Esophagus squamous epithelium (tissue), 5 donors: Measurements from ENCODE around the gene SPO11. TPM values are rescaled to one million over a fixed set of nuclear protein-coding genes. Genes with fewer than 3 reads are reported as not detected.

Source experiments
- DNase-seq: peaks from one replicate; lab custom pipeline; 2025; lab: John Stamatoyannopoulos, UW
- H3K27ac ChIP-seq, 4 donors: fragments of 200-600 bp; sonication (generic); one replicate each; pipeline ENCODE4 v1.5.1; 2016 to 2019; ENCODE audit warnings: mild to moderate bottlenecking in 1 of 4
- H3K27me3 ChIP-seq, 4 donors: fragments of 200-600 bp; sonication (generic); 1 replicate in 3 of 4; 2 replicates in 1 of 4; pipeline versions ENCODE4 v1.5.1 to v1.6.0; 2017 to 2021; ENCODE audit warnings: antibody characterized with exemption in 1 of 4
- H3K36me3 ChIP-seq, 3 donors: fragments of 200-600 bp; sonication (generic); one replicate each; pipeline ENCODE4 v1.5.1; 2016 to 2019
- H3K4me1 ChIP-seq, 3 donors: fragments of 200-600 bp; sonication (generic); one replicate each; pipeline ENCODE4 v1.5.1; 2017 to 2019
- H3K4me3 ChIP-seq, 4 donors: fragments of 200-600 bp; sonication (generic); 1 replicate in 3 of 4; 2 replicates in 1 of 4; pipeline ENCODE4 v1.5.1; 2016 to 2019; ENCODE audit warnings: mild to moderate bottlenecking in 2 of 4, moderate library complexity in 1 of 4
- H3K9me3 ChIP-seq, 3 donors: fragments of 200-600 bp; sonication (generic); one replicate each; pipeline ENCODE4 v1.5.1; 2016 to 2019
- POLR2A ChIP-seq, 4 donors: fragments of 450-650 bp; IDR thresholded peaks; one replicate each; pipeline ENCODE4 v1.6.1; 2017; ENCODE audit warnings: antibody characterized with exemption in 4 of 4, mild to moderate bottlenecking in 4 of 4, moderate library complexity in 3 of 4
- WGBS, 2 donors: methylation state at CpG; one replicate each; pipeline ENCODE4 v1.1.5; 2018; 5-methylcytosine and 5-hydroxymethylcytosine counted together
- intact Hi-C: fragments of 100-400 bp; cut with DNase I; formaldehyde crosslinking; loops from one replicate; pipeline ENCODE4 v1.15.0; 2022
- total RNA-seq, 4 donors: library from RNA; depleted of rRNA; stranded (reverse); fragments of >200 nt; gene quantifications; one replicate each; pipeline ENCODE4 v1.1.0, GENCODE V29; 2016
- TF ChIP-seq, protein P1 (sequence below), 6 experiments: fragments of 450-650 bp in 4 of 6; fragments of 200-600 bp in 2 of 6; sonication (generic) in 2 of 6; IDR thresholded peaks; one replicate each; pipeline ENCODE4 v1.5.1; 2016 to 2019; ENCODE audit warnings: antibody characterized with exemption in 6 of 6, mild to moderate bottlenecking in 4 of 6, moderate library complexity in 4 of 6
- donor health status: DM: yes; HTN: yes; CAD: no.

SPO11 gene
- total RNA-seq, 4 donors from 2014 or later: not detected

DNA sequence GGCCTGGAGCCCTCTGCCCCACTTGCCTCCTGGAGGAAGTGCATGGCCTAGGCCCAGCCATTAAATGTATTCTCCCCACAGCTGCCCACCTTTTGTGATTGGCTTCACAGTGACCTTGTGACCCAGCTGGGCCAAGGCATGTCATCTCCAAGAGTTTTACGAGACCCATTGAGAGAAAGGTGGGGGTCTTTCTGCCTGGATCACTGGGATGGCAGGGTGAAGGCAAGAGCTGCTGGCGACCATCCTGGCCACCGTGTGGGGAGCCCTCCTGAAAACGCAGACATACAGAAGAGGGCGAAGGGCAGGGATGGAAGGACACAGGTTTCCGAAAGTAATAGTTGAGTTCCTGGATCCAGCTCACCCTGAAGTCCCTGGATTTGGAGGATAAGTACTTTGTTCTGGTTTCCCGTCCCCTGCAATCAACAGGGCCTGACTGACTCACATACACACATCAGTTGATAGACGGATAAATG lies 12.3 kb upstream of the SPO11 start:
- Histone ChIP-seq H3K27ac (peak overlapping the region in 2 of 4 donors; percentile 44 to 49), H3K4me1 (peaks cover 6 to 54% (median 23%) of the 10 kb centered on the region in 3 donors), H3K4me3 (no peak overlapping the region), H3K36me3 (no peaks in the 10 kb centered on the region), H3K27me3 (peaks cover 0 to 13% (median 0%) of the 10 kb centered on the region in 4 donors), H3K9me3 (no peaks in the 10 kb centered on the region)
- 59 to 69% methylated on average over 4 to 8 of the region's 8 CpGs for WGBS, 2 donors
- TF ChIP-seq, protein P1, sequence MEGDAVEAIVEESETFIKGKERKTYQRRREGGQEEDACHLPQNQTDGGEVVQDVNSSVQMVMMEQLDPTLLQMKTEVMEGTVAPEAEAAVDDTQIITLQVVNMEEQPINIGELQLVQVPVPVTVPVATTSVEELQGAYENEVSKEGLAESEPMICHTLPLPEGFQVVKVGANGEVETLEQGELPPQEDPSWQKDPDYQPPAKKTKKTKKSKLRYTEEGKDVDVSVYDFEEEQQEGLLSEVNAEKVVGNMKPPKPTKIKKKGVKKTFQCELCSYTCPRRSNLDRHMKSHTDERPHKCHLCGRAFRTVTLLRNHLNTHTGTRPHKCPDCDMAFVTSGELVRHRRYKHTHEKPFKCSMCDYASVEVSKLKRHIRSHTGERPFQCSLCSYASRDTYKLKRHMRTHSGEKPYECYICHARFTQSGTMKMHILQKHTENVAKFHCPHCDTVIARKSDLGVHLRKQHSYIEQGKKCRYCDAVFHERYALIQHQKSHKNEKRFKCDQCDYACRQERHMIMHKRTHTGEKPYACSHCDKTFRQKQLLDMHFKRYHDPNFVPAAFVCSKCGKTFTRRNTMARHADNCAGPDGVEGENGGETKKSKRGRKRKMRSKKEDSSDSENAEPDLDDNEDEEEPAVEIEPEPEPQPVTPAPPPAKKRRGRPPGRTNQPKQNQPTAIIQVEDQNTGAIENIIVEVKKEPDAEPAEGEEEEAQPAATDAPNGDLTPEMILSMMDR (IDR thresholded peaks at IDR 0.05): no peak
- TF ChIP-seq POLR2A (IDR thresholded peaks at IDR 0.05): no peak
- DNase-seq: no peak
- intact Hi-C loops: no loop called here

DNA sequence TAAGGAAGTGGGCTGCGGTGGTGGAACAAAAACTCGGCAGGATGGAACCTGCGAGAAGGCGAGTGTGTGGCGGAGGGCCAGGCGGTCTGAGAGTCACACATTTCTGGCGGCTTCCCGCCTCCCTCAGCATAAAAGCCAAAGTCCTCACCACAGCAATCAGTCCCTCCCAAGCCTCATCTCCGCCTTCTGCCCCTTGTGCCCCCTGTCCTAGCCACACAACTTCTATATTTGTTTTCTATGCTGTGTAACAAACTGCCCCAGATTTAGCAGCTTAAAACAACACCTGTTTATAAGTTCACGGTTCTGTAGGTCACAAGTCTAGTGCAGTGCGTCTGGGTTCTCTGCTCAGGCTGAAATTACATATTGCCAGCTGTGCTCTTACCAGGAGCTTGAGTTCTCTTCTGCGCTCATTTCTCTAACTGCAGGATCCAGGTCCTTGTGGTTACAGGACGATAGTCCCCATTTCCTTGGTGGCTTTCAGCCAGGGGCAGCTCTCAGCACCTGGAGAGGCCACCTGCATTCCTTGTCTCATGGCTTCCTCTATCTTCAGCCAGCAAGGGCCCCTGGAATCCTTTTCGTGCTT lies 11.7 kb upstream of the SPO11 start:
- Histone ChIP-seq H3K36me3 (no peaks in the 10 kb centered on the region), H3K4me3 (no peak overlapping the region), H3K4me1 (peaks cover 6 to 59% (median 27%) of the 10 kb centered on the region in 3 donors), H3K9me3 (no peaks in the 10 kb centered on the region), H3K27ac (peak overlapping the region in 2 of 4 donors; percentile 6 to 49), H3K27me3 (peaks cover 0 to 17% (median 0%) of the 10 kb centered on the region in 4 donors)
- no peak for DNase-seq
- no peak for TF ChIP-seq POLR2A (IDR thresholded peaks at IDR 0.05)
- TF ChIP-seq, protein P1 (IDR thresholded peaks at IDR 0.05): no peak
- intact Hi-C loops: no loop called here
- 49 to 59% methylated on average over 14 of the region's 14 CpGs for WGBS, 2 donors

DNA sequence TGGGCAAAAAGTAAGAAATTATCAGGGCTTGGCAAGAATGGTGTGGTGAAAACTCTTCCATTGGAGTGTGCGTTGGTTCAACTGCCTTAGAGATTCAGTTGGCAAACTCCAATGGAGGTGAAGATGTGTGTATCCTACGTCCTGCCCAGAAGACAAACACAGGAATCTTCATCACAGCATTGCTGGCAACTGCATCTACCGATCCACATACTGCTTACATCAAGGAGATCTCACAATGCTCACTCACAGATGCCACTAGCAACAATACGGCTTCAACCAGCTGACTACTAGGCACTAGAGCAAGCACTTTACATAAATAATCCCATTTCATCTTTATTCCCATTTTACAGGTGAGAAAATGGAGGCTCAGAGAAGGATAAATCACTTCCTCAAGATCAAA lies 10.0 kb upstream of the SPO11 start:
- H3K27ac ChIP-seq: no peak overlapping the region
- H3K4me3 ChIP-seq: no peak overlapping the region
- no peaks in the 10 kb centered on the region for H3K36me3 ChIP-seq
- DNase-seq: no peak
- TF ChIP-seq POLR2A (IDR thresholded peaks at IDR 0.05): no peak
- TF ChIP-seq, protein P1 (IDR thresholded peaks at IDR 0.05): no peak
- peaks cover 5 to 68% (median 32%) of the 10 kb centered on the region in 3 donors for H3K4me1 ChIP-seq
- no peaks in the 10 kb centered on the region for H3K9me3 ChIP-seq
- intact Hi-C loops: no loop called here
- H3K27me3 ChIP-seq: peaks cover 0 to 22% (median 0%) of the 10 kb centered on the region in 4 donors
- WGBS, 2 donors: 87 to 93% methylated on average over 4 of the region's 4 CpGs

DNA sequence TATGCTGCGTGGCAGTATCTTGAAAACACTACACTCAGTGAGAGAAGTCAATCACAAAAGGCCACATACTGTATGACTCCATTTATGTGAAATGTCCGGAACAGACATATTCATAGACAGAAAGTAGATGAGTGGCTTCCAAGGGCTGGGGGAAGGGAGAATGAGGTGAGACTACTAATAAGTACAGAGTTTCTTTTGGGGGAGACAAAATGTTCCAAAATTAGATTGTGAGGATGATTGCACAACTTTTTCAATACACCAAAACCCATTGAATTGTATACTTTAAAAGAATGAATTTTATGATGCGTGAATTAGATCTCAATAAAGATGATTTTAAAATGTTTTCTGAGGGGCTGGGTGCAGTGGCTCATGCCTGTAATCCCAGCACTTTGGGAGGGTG lies 9.2 kb upstream of the SPO11 start:
- TF ChIP-seq, protein P1 (IDR thresholded peaks at IDR 0.05): no peak
- TF ChIP-seq POLR2A (IDR thresholded peaks at IDR 0.05): no peak
- Histone ChIP-seq H3K4me1 (peaks cover 5 to 68% (median 25%) of the 10 kb centered on the region in 3 donors), H3K27ac (no peak overlapping the region), H3K9me3 (no peaks in the 10 kb centered on the region), H3K4me3 (no peak overlapping the region), H3K36me3 (no peaks in the 10 kb centered on the region), H3K27me3 (peaks cover 0 to 22% (median 0%) of the 10 kb centered on the region in 4 donors)
- no peak for DNase-seq
- intact Hi-C loops: loop anchor here (5.0 kb wide), 1 partner anchor 53 kb away; the partner anchor contains the start of gene BMP7
- WGBS, 2 donors: 76 to 86% methylated on average over 3 of the region's 3 CpGs

DNA sequence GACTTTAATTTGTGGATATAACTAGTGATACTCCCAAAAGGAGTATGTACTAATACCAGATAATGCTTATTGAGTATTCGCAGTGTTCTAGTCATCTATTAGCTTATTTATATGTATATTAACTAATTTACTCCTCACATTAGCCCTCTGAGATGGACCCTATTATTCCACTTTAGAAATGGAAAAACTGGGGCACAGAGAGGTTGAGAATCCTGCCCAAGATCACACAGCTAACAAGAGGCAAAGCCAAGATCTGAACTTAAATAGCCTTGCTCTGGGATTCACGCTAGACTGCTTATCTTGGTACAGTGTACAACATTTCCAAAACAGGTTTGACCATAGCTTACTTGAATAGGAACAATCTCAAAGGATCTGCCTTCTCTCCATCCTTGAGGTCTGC lies 8.5 kb upstream of the SPO11 start:
- TF ChIP-seq POLR2A (IDR thresholded peaks at IDR 0.05): no peak
- TF ChIP-seq, protein P1 (IDR thresholded peaks at IDR 0.05): no peak
- Histone ChIP-seq H3K4me1 (peaks cover 5 to 68% (median 30%) of the 10 kb centered on the region in 3 donors), H3K9me3 (no peaks in the 10 kb centered on the region), H3K27ac (no peak overlapping the region), H3K4me3 (no peak overlapping the region), H3K36me3 (no peaks in the 10 kb centered on the region), H3K27me3 (peaks cover 0 to 22% (median 0%) of the 10 kb centered on the region in 4 donors)
- 65 to 74% methylated on average over 2 of the region's 2 CpGs for WGBS, 2 donors
- intact Hi-C loops: loop anchor here (5.0 kb wide), 1 partner anchor 54 kb away; the partner anchor contains the start of gene BMP7
- no peak for DNase-seq
